Prostate gland (tissue), 2 donors: Measurements from ENCODE around the gene LDLR.

Source experiments
- CTCF ChIP-seq, 4 experiments: fragments of 200-600 bp in 2 of 4; fragments of 450-650 bp in 2 of 4; sonication (generic) in 2 of 4; IDR thresholded peaks; 1 replicate in 3 of 4; 2 replicates in 1 of 4; pipeline ENCODE4 v1.5.1; 2016 to 2019; ENCODE audit warnings: antibody characterized with exemption in 4 of 4, mild to moderate bottlenecking in 2 of 4, moderate library complexity in 2 of 4
- POLR2A ChIP-seq: fragments of 450-650 bp; IDR thresholded peaks from one replicate; pipeline ENCODE4 v1.6.1; 2016; ENCODE audit warnings: antibody characterized with exemption, mild to moderate bottlenecking
- POLR2AphosphoS5 ChIP-seq: sonication (generic); formaldehyde crosslinking; IDR thresholded peaks from one replicate; pipeline ENCODE4 v1.6.1; 2017; ENCODE audit warnings: antibody characterized with exemption

- TF ChIP-seq CTCF (IDR thresholded peaks at IDR 0.05) (no peak), POLR2AphosphoS5 (no peak), POLR2A (no peak)
Measured at GRCh38 chr19:11050323-11051114, 38.7 kb upstream of the LDLR start.
